Effector memory CD4-positive, alpha-beta T cell (primary cell): Measurements from ENCODE around the gene ITGB4.

Experiments
- DNase-seq, 3 donors: peaks; one replicate each; pipeline ENCODE4 v3.0.0-alpha.2; 2020
- H3K27ac ChIP-seq: 2 replicates; pipeline ENCODE4 v1.7.0; 2013; ENCODE audit warnings: mild to moderate bottlenecking, low read length, moderate library complexity; ENCODE audit not compliant: insufficient read depth, poor library complexity, severe bottlenecking
- H3K27me3 ChIP-seq: replicated peaks from 2 replicates; pipeline ENCODE4 v1.7.0; 2013; ENCODE audit warnings: mild to moderate bottlenecking, low read length; ENCODE audit not compliant: insufficient read depth, control insufficient read depth, poor library complexity, severe bottlenecking
- H3K36me3 ChIP-seq: 2 replicates; pipeline ENCODE4 v1.7.0; 2013; ENCODE audit warnings: mild to moderate bottlenecking, low read length, moderate library complexity; ENCODE audit not compliant: control insufficient read depth, insufficient read depth
- H3K4me1 ChIP-seq: 2 replicates; pipeline ENCODE4 v1.7.0; 2013; ENCODE audit warnings: low read length, mild to moderate bottlenecking; ENCODE audit not compliant: control insufficient read depth, insufficient read depth, poor library complexity, severe bottlenecking
- H3K4me3 ChIP-seq: 2 replicates; pipeline ENCODE4 v1.7.0; 2013; ENCODE audit warnings: low read length, low read depth, mild to moderate bottlenecking; ENCODE audit not compliant: insufficient read depth, poor library complexity, severe bottlenecking
- H3K9me3 ChIP-seq: 2 replicates; pipeline ENCODE4 v1.7.0; 2013; ENCODE audit warnings: mild to moderate bottlenecking, low read length, moderate library complexity; ENCODE audit not compliant: control insufficient read depth

The ITGB4 gene

DNA sequence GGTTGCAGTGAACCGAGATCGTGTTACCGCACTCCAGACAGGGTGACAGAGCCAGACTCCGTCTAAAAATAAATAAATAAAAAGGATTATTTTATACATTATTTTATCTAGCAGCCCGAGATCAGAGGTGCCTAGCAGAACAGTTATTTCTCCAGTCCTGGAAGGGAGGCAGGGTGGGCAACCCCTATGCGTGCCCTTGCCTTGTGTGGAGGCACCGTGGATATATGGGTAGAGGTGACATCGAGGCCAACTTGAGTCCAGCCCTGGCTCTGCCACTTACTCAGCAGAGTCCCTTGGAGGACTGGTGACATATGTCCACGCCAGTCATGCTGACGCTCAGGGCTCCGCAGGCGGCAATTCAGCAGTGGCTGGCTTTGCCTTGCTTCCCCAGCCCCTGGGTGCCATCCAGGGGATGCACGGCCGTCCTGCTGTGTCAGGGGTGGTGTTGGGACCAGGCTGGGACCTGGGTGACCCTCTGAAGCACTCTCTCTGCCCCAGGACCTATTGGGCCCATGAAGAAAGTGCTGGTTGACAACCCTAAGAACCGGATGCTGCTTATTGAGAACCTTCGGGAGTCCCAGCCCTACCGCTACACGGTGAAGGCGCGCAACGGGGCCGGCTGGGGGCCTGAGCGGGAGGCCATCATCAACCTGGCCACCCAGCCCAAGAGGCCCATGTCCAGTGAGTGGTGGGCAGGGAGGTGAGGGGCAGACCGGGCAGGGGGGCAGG lies 30.6 kb downstream of the ITGB4 start:
- no peaks in the 10 kb centered on the region for H3K27me3 ChIP-seq
- no peak for DNase-seq
- H3K4me1 ChIP-seq, result peaks cover 19% of the 10 kb centered on the region
- H3K9me3 ChIP-seq, result no peaks in the 10 kb centered on the region
- no peak overlapping the region for H3K27ac ChIP-seq
- no peak overlapping the region for H3K4me3 ChIP-seq
- H3K36me3 ChIP-seq, result no peaks in the 10 kb centered on the region

DNA sequence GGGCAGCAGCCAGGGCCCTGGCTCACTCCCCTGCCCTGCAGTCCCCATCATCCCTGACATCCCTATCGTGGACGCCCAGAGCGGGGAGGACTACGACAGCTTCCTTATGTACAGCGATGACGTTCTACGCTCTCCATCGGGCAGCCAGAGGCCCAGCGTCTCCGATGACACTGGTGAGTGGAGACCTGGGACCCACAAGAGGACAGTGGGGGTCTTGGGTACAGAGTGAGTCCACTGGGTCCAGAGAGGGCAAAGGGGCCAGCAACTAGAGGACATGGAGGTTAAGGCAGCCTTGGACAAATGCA lies 31.1 kb downstream of the ITGB4 start:
- no peak overlapping the region for H3K27ac ChIP-seq
- DNase-seq, result no peak
- H3K36me3 ChIP-seq, result no peaks in the 10 kb centered on the region
- peaks cover 19% of the 10 kb centered on the region for H3K4me1 ChIP-seq
- no peaks in the 10 kb centered on the region for H3K9me3 ChIP-seq
- H3K4me3 ChIP-seq, result no peak overlapping the region
- no peaks in the 10 kb centered on the region for H3K27me3 ChIP-seq

GRCh38 chr17:75752802-75753513 lies 31.7 kb downstream of the ITGB4 start:
- Histone ChIP-seq H3K27me3 (no peaks in the 10 kb centered on the region), H3K36me3 (no peaks in the 10 kb centered on the region), H3K4me1 (peaks cover 19% of the 10 kb centered on the region), H3K27ac (no peak overlapping the region), H3K9me3 (no peaks in the 10 kb centered on the region), H3K4me3 (peak overlapping the region; percentile 61)
- DNase-seq, result no peak

DNA sequence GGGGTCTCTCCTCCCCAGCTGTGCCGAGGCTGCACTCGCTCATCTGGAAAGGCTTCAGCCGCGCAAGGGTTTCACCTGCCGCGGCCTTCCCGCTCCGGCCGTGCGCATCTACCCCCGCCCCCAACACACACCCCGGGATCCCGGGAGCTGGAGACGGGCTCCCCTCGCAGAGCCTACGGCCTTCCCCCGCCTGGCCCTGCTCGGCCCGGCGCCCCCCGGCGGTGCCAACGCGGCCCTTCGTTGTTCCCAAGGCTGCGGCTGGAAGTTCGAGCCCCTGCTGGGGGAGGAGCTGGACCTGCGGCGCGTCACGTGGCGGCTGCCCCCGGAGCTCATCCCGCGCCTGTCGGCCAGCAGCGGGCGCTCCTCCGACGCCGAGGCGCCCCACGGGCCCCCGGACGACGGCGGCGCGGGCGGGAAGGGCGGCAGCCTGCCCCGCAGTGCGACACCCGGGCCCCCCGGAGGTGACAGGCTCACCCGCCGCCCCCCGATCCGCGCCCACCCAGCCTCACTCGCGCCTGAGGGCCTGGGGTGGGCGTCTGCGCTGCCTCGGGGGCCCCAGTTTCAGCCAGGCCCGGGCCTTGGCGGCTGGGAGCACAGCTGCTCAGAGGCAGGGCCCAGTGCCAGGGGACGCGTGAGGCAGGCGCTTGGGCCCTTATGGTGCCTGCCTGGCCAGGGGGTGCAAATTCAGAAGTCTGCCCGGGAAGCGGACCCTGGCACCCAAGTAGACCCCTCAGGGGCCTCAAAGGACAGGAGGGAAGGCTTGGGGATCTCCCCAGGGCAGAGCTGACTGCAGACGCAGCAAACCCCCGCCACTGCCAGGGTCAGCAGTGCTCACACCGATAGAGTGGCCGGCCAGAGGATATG lies 32.5 kb downstream of the ITGB4 start:
- no peaks in the 10 kb centered on the region for H3K9me3 ChIP-seq
- DNase-seq, result peak; percentile 47 to 61 (median 53)
- peaks cover 19% of the 10 kb centered on the region for H3K4me1 ChIP-seq
- peak overlapping the region; percentile 61 for H3K4me3 ChIP-seq
- H3K27ac ChIP-seq, result no peak overlapping the region
- H3K36me3 ChIP-seq, result no peaks in the 10 kb centered on the region
- no peaks in the 10 kb centered on the region for H3K27me3 ChIP-seq

DNA sequence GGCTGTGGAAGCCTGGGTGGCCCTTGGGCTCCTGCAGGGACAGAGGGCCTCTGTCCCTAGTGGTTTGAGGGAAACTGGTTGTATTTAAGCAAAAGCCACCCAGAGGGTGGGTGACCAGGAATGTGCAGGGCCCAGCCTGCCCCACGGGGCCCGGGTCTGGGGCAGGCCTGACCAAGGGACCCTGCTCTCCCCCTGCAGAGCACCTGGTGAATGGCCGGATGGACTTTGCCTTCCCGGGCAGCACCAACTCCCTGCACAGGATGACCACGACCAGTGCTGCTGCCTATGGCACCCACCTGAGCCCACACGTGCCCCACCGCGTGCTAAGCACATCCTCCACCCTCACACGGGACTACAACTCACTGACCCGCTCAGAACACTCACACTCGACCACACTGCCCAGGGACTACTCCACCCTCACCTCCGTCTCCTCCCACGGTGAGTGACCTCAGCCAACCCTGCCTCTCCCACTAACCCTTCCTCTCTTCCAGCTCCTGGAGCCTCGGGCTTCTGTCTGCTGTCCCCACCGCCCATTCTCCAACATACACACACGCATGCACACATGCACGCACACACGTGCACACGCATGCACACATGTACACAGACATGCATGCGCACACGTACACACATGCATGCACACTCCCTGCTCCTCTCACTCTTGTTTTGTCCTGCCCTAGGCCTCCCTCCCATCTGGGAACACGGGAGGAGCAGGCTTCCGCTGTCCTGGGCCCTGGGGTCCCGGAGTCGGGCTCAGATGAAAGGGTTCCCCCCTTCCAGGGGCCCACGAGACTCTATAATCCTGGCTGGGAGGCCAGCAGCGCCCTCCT lies 33.3 kb downstream of the ITGB4 start:
- H3K27me3 ChIP-seq, result no peaks in the 10 kb centered on the region
- no peaks in the 10 kb centered on the region for H3K9me3 ChIP-seq
- no peak for DNase-seq
- H3K4me3 ChIP-seq, result peak overlapping the region; percentile 46
- H3K27ac ChIP-seq, result no peak overlapping the region
- no peaks in the 10 kb centered on the region for H3K36me3 ChIP-seq
- peaks cover 19% of the 10 kb centered on the region for H3K4me1 ChIP-seq

DNA sequence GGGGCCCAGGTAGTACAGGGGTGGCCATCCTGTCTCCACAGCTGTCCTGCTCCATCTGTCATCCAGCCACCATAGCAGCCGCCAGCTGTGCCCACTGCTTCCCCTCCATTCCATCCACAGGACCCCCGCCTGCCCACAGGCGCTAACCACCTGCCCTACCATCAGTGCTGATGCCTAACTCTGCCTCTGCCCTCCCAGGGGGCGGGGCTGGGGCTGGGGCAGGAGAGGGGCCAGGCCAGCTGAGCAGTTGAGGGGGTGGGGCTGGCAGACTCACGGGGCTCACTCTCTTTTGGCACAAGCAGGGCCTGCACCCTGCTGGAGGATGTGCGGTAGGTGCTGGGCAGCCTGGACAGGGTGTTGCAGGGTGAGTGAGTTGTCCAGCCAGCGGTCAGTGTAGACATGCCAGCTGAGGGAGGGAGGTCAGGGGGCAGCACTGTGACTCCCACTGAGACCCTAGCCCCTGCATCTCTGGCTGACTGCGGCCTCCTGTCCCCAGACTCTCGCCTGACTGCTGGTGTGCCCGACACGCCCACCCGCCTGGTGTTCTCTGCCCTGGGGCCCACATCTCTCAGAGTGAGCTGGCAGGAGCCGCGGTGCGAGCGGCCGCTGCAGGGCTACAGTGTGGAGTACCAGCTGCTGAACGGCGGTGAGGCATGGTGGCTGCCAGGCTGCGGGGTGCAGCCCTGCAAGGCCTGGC lies 34.1 kb downstream of the ITGB4 start:
- Histone ChIP-seq H3K27me3 (no peaks in the 10 kb centered on the region), H3K4me3 (no peak overlapping the region), H3K36me3 (no peaks in the 10 kb centered on the region), H3K9me3 (no peaks in the 10 kb centered on the region), H3K4me1 (peaks cover 13% of the 10 kb centered on the region), H3K27ac (no peak overlapping the region)
- no peak for DNase-seq

DNA sequence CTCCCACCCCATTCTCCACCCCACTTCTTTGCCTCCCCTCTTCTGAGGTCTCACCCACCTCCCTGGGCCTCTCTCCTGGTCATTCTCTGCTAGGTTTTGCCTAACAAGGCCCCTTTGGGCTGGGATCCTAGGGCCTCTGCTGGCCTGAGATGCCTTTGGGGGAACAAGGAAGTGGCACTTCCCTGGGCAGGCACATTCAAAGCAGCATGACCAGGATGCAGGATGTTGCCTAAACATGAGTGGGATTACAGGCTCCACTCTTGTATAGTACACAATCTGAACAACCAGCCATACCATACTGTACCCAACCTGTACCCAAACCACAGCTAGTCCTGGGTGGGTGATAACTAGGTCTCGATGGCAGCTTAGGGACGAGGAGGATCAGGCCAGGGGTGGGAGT lies 34.7 kb downstream of the ITGB4 start:
- Histone ChIP-seq H3K36me3 (no peaks in the 10 kb centered on the region), H3K4me3 (no peak overlapping the region), H3K27me3 (no peaks in the 10 kb centered on the region), H3K9me3 (no peaks in the 10 kb centered on the region), H3K4me1 (peaks cover 13% of the 10 kb centered on the region), H3K27ac (no peak overlapping the region)
- no peak for DNase-seq

- H3K36me3 ChIP-seq, result no peaks in the 10 kb centered on the region
- peaks cover 13% of the 10 kb centered on the region for H3K4me1 ChIP-seq
- H3K9me3 ChIP-seq, result no peaks in the 10 kb centered on the region
- H3K4me3 ChIP-seq, result no peak overlapping the region
- H3K27ac ChIP-seq, result no peak overlapping the region
- DNase-seq, result no peak
- no peaks in the 10 kb centered on the region for H3K27me3 ChIP-seq
Observed at GRCh38 chr17:75756451-75757085, 35.3 kb downstream of the ITGB4 start.
